ENCODE results near the gene PRDM16.

The PRDM16 gene

DNA sequence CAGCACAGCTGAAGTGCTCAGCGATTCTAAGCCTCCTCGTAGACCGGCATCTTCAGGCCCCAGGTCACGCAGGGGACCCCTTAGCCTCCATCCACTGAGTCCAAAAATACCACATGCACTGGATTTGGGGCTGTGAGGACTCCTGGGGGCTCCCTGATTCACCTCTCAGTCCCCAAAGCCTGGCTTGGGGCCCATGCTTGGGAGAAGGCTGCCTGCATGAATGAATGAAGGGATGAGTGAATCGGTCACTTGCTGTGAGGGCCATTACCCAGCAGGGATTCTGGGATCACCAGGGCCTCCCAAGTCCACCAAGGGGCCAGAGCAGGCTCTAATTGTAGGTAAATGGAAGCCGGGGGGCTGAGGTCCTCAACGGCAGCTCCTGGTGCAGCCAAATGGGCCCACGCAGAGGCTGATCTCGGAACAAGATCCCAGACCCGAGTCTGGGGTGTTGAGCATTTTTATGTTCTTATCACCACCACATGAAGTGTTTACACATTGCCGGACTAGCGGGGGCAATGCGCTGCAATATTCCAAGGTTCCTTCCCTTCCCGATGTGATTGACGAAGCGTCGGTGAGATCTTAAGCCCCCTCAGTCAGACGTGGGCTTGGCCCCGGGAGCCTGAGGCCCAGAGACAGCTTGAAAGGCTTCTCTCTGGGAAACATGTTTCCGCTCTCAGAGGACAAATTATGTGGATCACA lies 371.9 kb downstream of the PRDM16 start:
- Histone ChIP-seq H3K9ac (ENCODE audit: low read depth, low read length) (no peak overlapping the region), H3K4me1 (ENCODE audit: insufficient read depth, low read length) (no peaks in the 10 kb centered on the region; the same call in 1 of the 2 replicates), H3K27ac (ENCODE audit: low read depth, low read length) (no peak overlapping the region), H3K27me3 (ENCODE audit: insufficient read depth, low read length) (no peaks in the 10 kb centered on the region), H3K9me3 (ENCODE audit: insufficient read depth, low read depth, low read length) (no peaks in the 10 kb centered on the region), H3K4me3 (ENCODE audit: low read length) (no peak overlapping the region), H3K36me3 (ENCODE audit: insufficient read depth, low read length) (no peaks in the 10 kb centered on the region)
- WGBS: 91% methylated on average over 20 of the region's 20 CpGs

DNA sequence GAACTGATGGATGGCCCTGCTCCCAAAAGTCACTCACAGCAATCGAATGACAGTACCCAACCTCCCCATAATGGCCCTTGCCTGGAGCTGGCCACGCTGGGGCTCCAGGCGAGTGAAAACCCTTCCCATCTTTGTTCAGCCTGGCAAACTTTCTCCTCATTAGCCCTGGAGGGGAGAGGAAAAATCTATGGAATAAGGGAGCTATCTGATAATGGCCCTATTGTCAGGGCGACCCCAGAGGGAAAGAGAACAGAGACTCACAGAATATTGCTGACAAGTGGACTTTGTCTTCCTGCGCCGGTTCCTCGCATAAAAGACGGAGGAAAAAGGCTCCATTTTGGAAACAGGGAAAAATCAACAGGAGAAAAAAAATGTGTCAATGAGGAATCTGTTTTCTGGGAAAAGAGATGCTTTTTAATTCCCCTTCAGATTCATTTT lies 372.4 kb downstream of the PRDM16 start:
- no peaks in the 10 kb centered on the region for H3K9me3 ChIP-seq (ENCODE audit: insufficient read depth, low read depth, low read length)
- no peaks in the 10 kb centered on the region for H3K36me3 ChIP-seq (ENCODE audit: insufficient read depth, low read length)
- H3K27ac ChIP-seq (ENCODE audit: low read depth, low read length): no peak overlapping the region
- H3K4me1 ChIP-seq (ENCODE audit: insufficient read depth, low read length): no peaks in the 10 kb centered on the region; the same call in 1 of the 2 replicates
- H3K27me3 ChIP-seq (ENCODE audit: insufficient read depth, low read length): no peaks in the 10 kb centered on the region
- H3K9ac ChIP-seq (ENCODE audit: low read depth, low read length): no peak overlapping the region
- H3K4me3 ChIP-seq (ENCODE audit: low read length): no peak overlapping the region
- WGBS: 91% methylated on average over 8 of the region's 8 CpGs

DNA sequence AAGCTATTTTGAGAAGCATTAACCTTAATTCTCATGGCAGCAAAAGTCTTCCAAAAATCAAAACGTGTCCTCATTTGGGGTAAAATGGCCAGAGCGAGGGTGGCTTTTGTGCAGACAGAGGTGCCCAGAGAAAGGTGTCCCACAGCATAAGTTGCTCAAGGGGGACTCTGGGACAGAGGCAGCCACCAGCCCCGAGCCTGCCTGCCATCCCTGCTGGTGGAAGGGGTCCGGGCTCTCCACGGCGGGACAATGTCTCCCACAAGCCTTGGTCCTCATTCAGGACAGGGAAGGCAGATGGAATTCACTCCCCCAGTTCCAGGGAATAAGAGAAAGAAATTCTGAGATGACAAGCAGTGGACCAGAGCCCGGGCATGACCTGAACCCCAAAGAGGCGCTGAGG lies 372.9 kb downstream of the PRDM16 start:
- Histone ChIP-seq H3K27ac (ENCODE audit: low read depth, low read length) (no peak overlapping the region), H3K4me1 (ENCODE audit: insufficient read depth, low read length) (no peaks in the 10 kb centered on the region; the same call in 1 of the 2 replicates), H3K4me3 (ENCODE audit: low read length) (no peak overlapping the region), H3K9me3 (ENCODE audit: insufficient read depth, low read depth, low read length) (no peaks in the 10 kb centered on the region), H3K9ac (ENCODE audit: low read depth, low read length) (no peak overlapping the region), H3K36me3 (ENCODE audit: insufficient read depth, low read length) (no peaks in the 10 kb centered on the region), H3K27me3 (ENCODE audit: insufficient read depth, low read length) (no peaks in the 10 kb centered on the region)
- 92% methylated on average over 8 of the region's 8 CpGs for WGBS

DNA sequence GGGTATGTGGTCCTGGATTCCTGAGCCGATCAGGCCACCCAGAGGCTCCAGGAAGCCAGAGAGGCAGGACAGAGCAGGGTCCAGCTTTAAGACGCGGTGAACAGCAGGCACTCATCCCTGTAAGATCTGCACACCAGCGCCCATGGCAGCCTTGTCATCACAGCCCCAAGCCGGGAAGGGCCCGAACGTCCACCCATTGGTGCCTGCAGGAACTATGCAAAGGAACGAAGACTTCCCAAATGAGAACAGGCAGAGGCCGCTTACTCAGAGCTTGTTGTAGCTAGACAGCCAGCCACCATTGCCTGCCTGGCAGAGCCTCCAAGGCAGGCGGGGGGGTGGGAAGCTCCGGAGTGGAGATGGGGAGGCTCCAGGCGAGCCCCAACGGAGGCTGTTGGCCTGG lies 373.3 kb downstream of the PRDM16 start:
- Histone ChIP-seq H3K27me3 (ENCODE audit: insufficient read depth, low read length) (no peaks in the 10 kb centered on the region), H3K4me1 (ENCODE audit: insufficient read depth, low read length) (no peaks in the 10 kb centered on the region; the same call in 1 of the 2 replicates), H3K4me3 (ENCODE audit: low read length) (no peak overlapping the region), H3K9ac (ENCODE audit: low read depth, low read length) (no peak overlapping the region), H3K36me3 (ENCODE audit: insufficient read depth, low read length) (no peaks in the 10 kb centered on the region), H3K27ac (ENCODE audit: low read depth, low read length) (no peak overlapping the region), H3K9me3 (ENCODE audit: insufficient read depth, low read depth, low read length) (no peaks in the 10 kb centered on the region)
- 85% methylated on average over 13 of the region's 13 CpGs for WGBS

DNA sequence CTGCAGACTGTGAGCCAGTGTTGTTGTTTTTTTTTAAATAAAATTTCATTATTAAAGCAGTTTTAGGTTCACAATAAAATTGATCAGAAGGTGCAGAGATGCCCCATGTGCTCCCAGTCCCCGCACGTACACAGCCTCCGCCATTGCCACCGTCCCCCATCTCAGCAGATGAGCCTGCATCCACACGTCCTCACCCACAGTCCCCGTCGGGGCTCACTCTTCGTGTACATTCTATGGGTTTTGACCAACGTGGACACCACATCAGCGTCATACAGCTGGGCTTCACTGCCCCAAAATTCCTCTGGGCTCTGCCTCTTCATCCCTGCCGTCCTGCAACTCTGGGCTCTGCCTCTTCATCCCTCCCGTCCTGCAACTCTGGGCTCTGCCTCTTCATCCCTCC lies 373.9 kb downstream of the PRDM16 start:
- no peaks in the 10 kb centered on the region for H3K9me3 ChIP-seq (ENCODE audit: insufficient read depth, low read depth, low read length)
- H3K27ac ChIP-seq (ENCODE audit: low read depth, low read length): no peak overlapping the region
- WGBS: 91% methylated on average over 12 of the region's 12 CpGs
- H3K9ac ChIP-seq (ENCODE audit: low read depth, low read length): no peak overlapping the region
- H3K36me3 ChIP-seq (ENCODE audit: insufficient read depth, low read length): no peaks in the 10 kb centered on the region
- no peaks in the 10 kb centered on the region for H3K27me3 ChIP-seq (ENCODE audit: insufficient read depth, low read length)
- H3K4me1 ChIP-seq (ENCODE audit: insufficient read depth, low read length): no peaks in the 10 kb centered on the region; the same call in 1 of the 2 replicates
- no peak overlapping the region for H3K4me3 ChIP-seq (ENCODE audit: low read length)

DNA sequence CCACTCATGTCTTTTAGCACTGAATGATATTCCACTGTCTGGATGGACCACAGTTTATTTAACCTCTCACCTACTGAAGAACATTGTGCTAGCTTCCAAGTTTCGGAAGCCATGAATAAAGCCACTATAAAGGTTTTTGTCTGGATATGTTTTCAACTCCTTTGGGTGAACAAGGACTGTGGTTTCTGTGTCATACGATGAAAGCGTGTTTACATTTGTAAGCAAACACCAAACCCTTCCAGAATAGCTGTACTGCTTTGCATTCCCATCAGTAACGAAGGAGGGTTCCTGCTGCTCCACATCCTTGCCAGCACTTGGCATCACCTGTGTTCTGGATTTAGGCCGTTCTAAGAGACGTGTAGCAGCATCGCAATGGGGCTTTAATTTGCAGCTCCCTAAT lies 374.8 kb downstream of the PRDM16 start:
- H3K9ac ChIP-seq (ENCODE audit: low read depth, low read length): no peak overlapping the region
- 93% methylated on average over 7 of the region's 7 CpGs for WGBS
- H3K27me3 ChIP-seq (ENCODE audit: insufficient read depth, low read length): no peaks in the 10 kb centered on the region
- H3K4me3 ChIP-seq (ENCODE audit: low read length): no peak overlapping the region
- H3K36me3 ChIP-seq (ENCODE audit: insufficient read depth, low read length): no peaks in the 10 kb centered on the region
- no peaks in the 10 kb centered on the region for H3K9me3 ChIP-seq (ENCODE audit: insufficient read depth, low read depth, low read length)
- H3K4me1 ChIP-seq (ENCODE audit: insufficient read depth, low read length): no peaks in the 10 kb centered on the region; the same call in 1 of the 2 replicates
- H3K27ac ChIP-seq (ENCODE audit: low read depth, low read length): no peak overlapping the region

DNA sequence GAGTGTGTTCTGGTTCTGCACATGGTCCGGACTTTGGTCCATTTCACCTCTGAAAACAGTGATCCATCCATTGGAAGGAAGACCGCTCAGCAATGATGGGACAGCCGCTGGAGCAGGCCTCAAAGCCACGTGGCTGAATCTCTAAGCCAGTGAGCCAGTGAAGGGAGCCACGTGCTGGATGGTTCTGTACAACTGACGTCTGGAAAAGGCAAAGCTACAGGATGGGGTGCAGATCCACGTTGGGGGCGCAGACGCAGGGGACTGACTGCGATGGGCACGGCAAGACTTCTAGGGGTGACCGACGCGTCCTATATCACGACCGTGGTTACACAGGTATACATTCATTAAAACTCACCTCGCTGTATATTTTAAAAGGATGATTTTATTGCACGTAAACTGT lies 375.3 kb downstream of the PRDM16 start:
- Histone ChIP-seq H3K4me3 (ENCODE audit: low read length) (no peak overlapping the region), H3K27me3 (ENCODE audit: insufficient read depth, low read length) (no peaks in the 10 kb centered on the region), H3K27ac (ENCODE audit: low read depth, low read length) (no peak overlapping the region), H3K9me3 (ENCODE audit: insufficient read depth, low read depth, low read length) (no peaks in the 10 kb centered on the region), H3K9ac (ENCODE audit: low read depth, low read length) (no peak overlapping the region), H3K4me1 (ENCODE audit: insufficient read depth, low read length) (no peaks in the 10 kb centered on the region; the same call in 1 of the 2 replicates), H3K36me3 (ENCODE audit: insufficient read depth, low read length) (no peaks in the 10 kb centered on the region)
- WGBS: 95% methylated on average over 18 of the region's 18 CpGs

DNA sequence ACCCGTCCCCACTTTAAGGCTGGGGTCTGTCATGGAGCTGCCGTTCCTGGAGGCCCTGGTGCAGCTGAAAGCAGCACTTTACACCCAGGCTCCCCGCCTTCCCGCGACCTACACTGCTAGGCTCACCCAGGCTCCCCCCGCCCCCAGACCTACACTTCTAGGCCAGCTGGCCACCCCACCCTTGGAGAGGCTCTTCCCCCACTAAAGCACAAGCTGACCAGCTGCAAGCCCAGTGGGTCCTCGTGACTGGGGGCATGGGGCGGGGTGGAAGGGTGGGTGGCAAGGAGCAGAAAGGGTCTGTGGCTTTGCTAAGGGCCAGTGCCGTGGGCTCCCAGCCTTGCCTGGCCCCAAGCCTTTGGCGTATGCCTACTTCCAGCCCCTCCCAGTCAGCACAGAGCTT lies 375.7 kb downstream of the PRDM16 start:
- Histone ChIP-seq H3K9ac (ENCODE audit: low read depth, low read length) (no peak overlapping the region), H3K27me3 (ENCODE audit: insufficient read depth, low read length) (no peaks in the 10 kb centered on the region), H3K27ac (ENCODE audit: low read depth, low read length) (no peak overlapping the region), H3K36me3 (ENCODE audit: insufficient read depth, low read length) (no peaks in the 10 kb centered on the region), H3K9me3 (ENCODE audit: insufficient read depth, low read depth, low read length) (no peaks in the 10 kb centered on the region), H3K4me1 (ENCODE audit: insufficient read depth, low read length) (no peaks in the 10 kb centered on the region; the same call in 1 of the 2 replicates), H3K4me3 (ENCODE audit: low read length) (no peak overlapping the region)
- 80% methylated on average over 10 of the region's 10 CpGs for WGBS

DNA sequence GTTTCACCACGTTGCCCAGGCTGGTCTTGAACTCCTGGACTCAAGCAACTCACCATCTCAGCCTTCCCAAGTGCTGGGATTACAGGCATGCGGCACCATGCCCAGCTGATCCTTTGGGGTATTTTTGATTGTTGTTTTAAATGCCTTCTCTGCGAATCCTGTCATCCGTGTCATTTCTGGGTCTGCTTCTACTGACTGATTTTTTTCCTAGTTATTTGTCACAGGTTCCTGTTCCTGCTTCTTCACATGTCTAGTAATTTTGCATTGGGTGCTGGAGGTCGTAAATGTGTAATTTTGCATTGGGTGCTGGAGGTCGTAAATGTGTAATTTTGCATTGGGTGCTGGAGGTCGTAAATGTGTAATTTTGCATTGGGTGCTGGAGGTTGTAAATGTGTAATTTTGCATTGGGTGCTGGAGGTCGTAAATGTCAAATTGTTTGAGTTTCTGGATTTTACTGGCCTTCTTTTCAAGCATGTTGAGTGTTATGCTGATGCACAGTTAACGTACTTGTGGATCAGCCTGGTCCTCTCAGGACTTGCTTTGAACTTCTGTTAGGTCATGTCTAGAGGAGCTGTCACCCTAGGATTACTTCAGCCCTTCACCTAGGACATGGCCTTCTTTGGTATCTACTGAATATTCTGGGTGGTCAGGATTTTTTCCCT lies 381.3 kb downstream of the PRDM16 start:
- no peak overlapping the region for H3K9ac ChIP-seq (ENCODE audit: low read depth, low read length)
- H3K27ac ChIP-seq (ENCODE audit: low read depth, low read length): no peak overlapping the region
- H3K4me1 ChIP-seq (ENCODE audit: insufficient read depth, low read length): peaks cover 6% of the 10 kb centered on the region
- H3K4me3 ChIP-seq (ENCODE audit: low read length): no peak overlapping the region
- H3K9me3 ChIP-seq (ENCODE audit: insufficient read depth, low read depth, low read length): no peaks in the 10 kb centered on the region
- 86% methylated on average over 9 of the region's 9 CpGs for WGBS
- H3K36me3 ChIP-seq (ENCODE audit: insufficient read depth, low read length): no peaks in the 10 kb centered on the region
- H3K27me3 ChIP-seq (ENCODE audit: insufficient read depth, low read length): no peaks in the 10 kb centered on the region

DNA sequence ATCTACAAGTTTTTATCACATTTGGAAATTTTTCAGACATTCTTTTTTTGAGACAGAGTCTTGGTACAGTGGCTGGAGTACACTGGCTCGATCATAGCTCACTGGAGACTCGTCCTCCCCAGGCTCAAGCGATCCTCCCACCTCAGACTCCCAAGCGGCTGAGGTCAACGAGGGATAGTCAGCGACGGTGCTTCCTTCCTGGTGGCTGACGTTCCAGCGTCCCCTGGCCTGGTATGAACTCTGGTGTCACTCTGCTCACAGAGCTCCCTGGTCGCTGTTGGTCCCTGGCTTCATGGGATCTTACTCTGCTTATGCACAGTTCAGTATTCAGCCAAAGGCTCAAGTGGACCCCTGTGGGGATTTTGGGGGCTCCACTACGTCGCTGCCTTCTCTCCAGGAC lies 382.0 kb downstream of the PRDM16 start:
- Histone ChIP-seq H3K4me1 (ENCODE audit: insufficient read depth, low read length) (peaks cover 6% of the 10 kb centered on the region), H3K9me3 (ENCODE audit: insufficient read depth, low read depth, low read length) (no peaks in the 10 kb centered on the region), H3K9ac (ENCODE audit: low read depth, low read length) (no peak overlapping the region), H3K4me3 (ENCODE audit: low read length) (no peak overlapping the region), H3K27ac (ENCODE audit: low read depth, low read length) (no peak overlapping the region), H3K36me3 (ENCODE audit: insufficient read depth, low read length) (no peaks in the 10 kb centered on the region), H3K27me3 (ENCODE audit: insufficient read depth, low read length) (no peaks in the 10 kb centered on the region)
- 90% methylated on average over 12 of the region's 12 CpGs for WGBS

DNA sequence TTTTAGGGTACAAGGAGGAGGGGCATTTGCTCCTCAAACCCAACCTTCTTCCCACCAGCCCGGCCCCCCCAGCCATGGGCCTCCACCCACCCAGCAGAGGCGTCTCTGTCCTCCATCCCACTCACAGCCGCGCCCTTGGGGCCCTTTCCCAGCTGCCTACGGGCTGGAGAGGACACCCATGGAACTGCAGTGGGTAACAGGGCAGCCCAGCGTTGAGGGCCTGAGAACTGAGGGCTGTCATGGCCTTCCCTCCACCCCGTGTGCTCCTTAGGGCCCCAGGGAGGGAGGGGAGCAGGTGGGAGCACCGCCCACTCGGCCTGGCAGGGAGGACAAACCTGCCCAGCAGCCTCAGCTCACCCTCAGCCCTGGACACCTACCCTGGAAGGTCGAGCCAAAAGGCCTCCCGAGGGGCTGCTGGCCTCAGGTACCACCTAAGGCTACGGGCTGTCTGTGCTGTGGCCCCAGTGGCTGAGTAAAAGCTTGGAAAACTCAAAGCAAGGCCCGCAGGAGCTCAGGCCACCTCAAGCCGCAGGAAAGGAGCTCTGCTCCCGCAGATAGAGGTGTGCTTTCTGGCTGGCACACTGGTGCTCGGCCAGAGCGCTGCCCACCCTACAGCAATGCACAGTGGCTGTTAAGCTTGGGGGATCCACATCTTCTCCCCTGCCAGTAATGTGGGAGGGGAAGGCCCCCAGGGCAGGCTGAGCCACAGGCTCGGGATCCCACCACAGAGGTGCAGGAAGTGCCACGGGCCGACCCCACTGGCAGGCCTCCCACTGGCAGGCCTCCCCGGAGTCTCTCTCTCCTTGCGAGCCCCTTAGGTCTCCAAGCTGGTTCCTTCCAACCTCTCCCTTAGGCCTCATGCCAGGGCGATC lies 383.2 kb downstream of the PRDM16 start:
- Histone ChIP-seq H3K4me3 (ENCODE audit: low read length) (no peak overlapping the region), H3K9ac (ENCODE audit: low read depth, low read length) (no peak overlapping the region), H3K27me3 (ENCODE audit: insufficient read depth, low read length) (no peaks in the 10 kb centered on the region), H3K36me3 (ENCODE audit: insufficient read depth, low read length) (no peaks in the 10 kb centered on the region), H3K27ac (ENCODE audit: low read depth, low read length) (no peak overlapping the region), H3K4me1 (ENCODE audit: insufficient read depth, low read length) (peaks cover 6% of the 10 kb centered on the region), H3K9me3 (ENCODE audit: insufficient read depth, low read depth, low read length) (no peaks in the 10 kb centered on the region)
- 89% methylated on average over 22 of the region's 23 CpGs for WGBS

Measured in HUES64 (cell line).